Activated naive CD4-positive, alpha-beta T cell treated with anti-CD3 and anti-CD28 coated beads, Interleukin-2, amount 50 U/mL, for 24 hours (primary cell): ENCODE measurements around the gene RNF182.
"Not testable (repeated sequence)": the region's sequence is repeated elsewhere in the genome, so short reads cannot be mapped to it uniquely, and the experiment has no call there.

Experiments
- H3K27ac Mint-ChIP-seq: one replicate; pipeline ENCODE4 v1.8.0; 2021; ENCODE audit warnings: mild to moderate bottlenecking, mixed read lengths
- H3K27me3 Mint-ChIP-seq: one replicate; pipeline ENCODE4 v1.8.0; 2021; ENCODE audit warnings: mixed read lengths
- H3K36me3 Mint-ChIP-seq: one replicate; pipeline ENCODE4 v1.8.0; 2021; ENCODE audit warnings: mixed read lengths
- H3K4me1 Mint-ChIP-seq: one replicate; pipeline ENCODE4 v1.8.0; 2021; ENCODE audit warnings: mixed read lengths
- H3K4me3 Mint-ChIP-seq: one replicate; pipeline ENCODE4 v1.8.0; 2021; ENCODE audit warnings: mild to moderate bottlenecking, mixed read lengths
- H3K9me3 Mint-ChIP-seq: one replicate; pipeline ENCODE4 v1.8.0; 2021; ENCODE audit warnings: mixed read lengths

Gene RNF182

GRCh38 chr6:13931797-13932402 lies 7.1 kb downstream of the RNF182 start:
- no peak overlapping the region for H3K27ac Mint-ChIP-seq
- H3K36me3 Mint-ChIP-seq = no peaks in the 10 kb centered on the region
- no peak overlapping the region for H3K4me3 Mint-ChIP-seq
- H3K4me1 Mint-ChIP-seq = peaks cover 8% of the 10 kb centered on the region
- H3K9me3 Mint-ChIP-seq = no peaks in the 10 kb centered on the region
- peaks cover 36% of the 10 kb centered on the region for H3K27me3 Mint-ChIP-seq

GRCh38 chr6:13932785-13933184 lies 8.0 kb downstream of the RNF182 start:
- no peak overlapping the region for H3K27ac Mint-ChIP-seq

DNA sequence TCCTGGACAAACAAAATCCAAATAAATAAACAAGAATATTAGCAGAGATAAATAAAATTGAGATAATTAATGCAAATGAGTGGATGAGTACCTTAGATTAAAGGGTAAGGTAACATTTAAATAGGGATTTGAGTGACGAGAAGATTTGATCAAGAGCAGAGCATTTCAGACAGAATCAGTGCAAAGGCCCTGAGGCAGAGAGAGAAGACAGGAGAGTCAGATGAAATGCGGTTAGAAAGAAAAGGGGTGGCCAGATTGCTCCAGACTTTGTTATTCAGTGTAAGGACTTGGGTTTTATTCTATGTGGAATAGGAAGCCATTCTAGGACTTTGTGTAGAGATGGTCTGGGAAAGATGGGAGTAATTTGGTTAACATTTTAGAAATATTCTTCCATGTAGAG lies 10.0 kb downstream of the RNF182 start:
- Mint-ChIP-seq H3K36me3 (no peaks in the 10 kb centered on the region), H3K4me1 (peaks cover 8% of the 10 kb centered on the region)

More at GRCh38 chr6:13932785-13933184, 8.0 kb downstream of the RNF182 start:
- Mint-ChIP-seq H3K27me3 (peaks cover 30% of the 10 kb centered on the region), H3K9me3 (no peaks in the 10 kb centered on the region), H3K4me3 (no peak overlapping the region), H3K4me1 (peaks cover 8% of the 10 kb centered on the region), H3K36me3 (no peaks in the 10 kb centered on the region)

GRCh38 chr6:13935190-13935880 lies 10.6 kb downstream of the RNF182 start:
- Mint-ChIP-seq H3K9me3 (no peaks in the 10 kb centered on the region), H3K27me3 (peaks cover 17% of the 10 kb centered on the region), H3K27ac (no peak overlapping the region), H3K4me1 (peaks cover 8% of the 10 kb centered on the region), H3K36me3 (no peaks in the 10 kb centered on the region), H3K4me3 (no peak overlapping the region)

More for the DNA sequence above, 10.0 kb downstream of the RNF182 start:
- H3K27ac Mint-ChIP-seq = no peak overlapping the region
- peaks cover 17% of the 10 kb centered on the region for H3K27me3 Mint-ChIP-seq
- no peaks in the 10 kb centered on the region for H3K9me3 Mint-ChIP-seq
- no peak overlapping the region for H3K4me3 Mint-ChIP-seq

GRCh38 chr6:13935881-13936261 lies 11.1 kb downstream of the RNF182 start:
- not testable (repeated sequence) for H3K27ac Mint-ChIP-seq, H3K36me3 Mint-ChIP-seq, H3K4me1 Mint-ChIP-seq, H3K4me3 Mint-ChIP-seq, H3K9me3 Mint-ChIP-seq
- H3K27me3 Mint-ChIP-seq = peaks cover 12% of the 10 kb centered on the region

- peaks cover 10% of the 10 kb centered on the region for H3K9me3 Mint-ChIP-seq
Measured at GRCh38 chr6:13941902-13942301, 17.1 kb downstream of the RNF182 start.

GRCh38 chr6:13943943-13944342 lies 19.2 kb downstream of the RNF182 start:
- no peak overlapping the region for H3K4me3 Mint-ChIP-seq
- no peak overlapping the region for H3K27ac Mint-ChIP-seq
- peaks cover 15% of the 10 kb centered on the region for H3K9me3 Mint-ChIP-seq
- H3K4me1 Mint-ChIP-seq = no peaks in the 10 kb centered on the region
- peaks cover 25% of the 10 kb centered on the region for H3K27me3 Mint-ChIP-seq
- peaks cover 2% of the 10 kb centered on the region for H3K36me3 Mint-ChIP-seq

More at GRCh38 chr6:13941902-13942301, 17.1 kb downstream of the RNF182 start:
- peaks cover 2% of the 10 kb centered on the region for H3K36me3 Mint-ChIP-seq
- no peak overlapping the region for H3K27ac Mint-ChIP-seq
- H3K27me3 Mint-ChIP-seq = peaks cover 19% of the 10 kb centered on the region
- H3K4me3 Mint-ChIP-seq = no peak overlapping the region
- H3K4me1 Mint-ChIP-seq = no peaks in the 10 kb centered on the region

- H3K27ac Mint-ChIP-seq = no peak overlapping the region
- peaks cover 15% of the 10 kb centered on the region for H3K9me3 Mint-ChIP-seq
- H3K27me3 Mint-ChIP-seq = peaks cover 29% of the 10 kb centered on the region
- peaks cover 2% of the 10 kb centered on the region for H3K36me3 Mint-ChIP-seq
- H3K4me3 Mint-ChIP-seq = no peak overlapping the region
- no peaks in the 10 kb centered on the region for H3K4me1 Mint-ChIP-seq
Measured at GRCh38 chr6:13946506-13946905, 21.8 kb downstream of the RNF182 start.

- Mint-ChIP-seq H3K4me1 (no peaks in the 10 kb centered on the region), H3K9me3 (peaks cover 10% of the 10 kb centered on the region), H3K4me3 (no peak overlapping the region), H3K27ac (no peak overlapping the region), H3K36me3 (peaks cover 2% of the 10 kb centered on the region), H3K27me3 (peaks cover 28% of the 10 kb centered on the region)
Measured at GRCh38 chr6:13947611-13948178, 22.9 kb downstream of the RNF182 start.

DNA sequence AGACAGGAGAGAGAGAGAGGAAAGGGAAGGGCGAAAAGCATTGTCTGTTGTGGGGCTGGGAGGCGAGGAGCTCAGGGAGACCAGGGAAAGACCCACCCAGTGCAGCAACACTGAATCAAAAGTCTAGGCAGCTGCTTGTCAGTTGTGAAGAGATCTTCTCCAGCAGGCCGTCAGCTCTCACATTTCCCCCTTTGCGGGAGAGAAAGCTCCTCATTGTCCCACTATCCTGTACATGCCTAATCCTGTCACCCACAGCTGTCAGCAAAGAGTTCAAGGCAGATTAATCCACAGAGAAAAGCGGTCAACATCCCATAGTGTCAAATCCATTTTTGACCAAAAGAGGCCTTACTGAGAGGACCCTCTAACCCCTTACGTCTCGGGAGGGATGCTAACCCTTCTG lies 27.3 kb downstream of the RNF182 start:
- Mint-ChIP-seq H3K27me3 (peaks cover 16% of the 10 kb centered on the region), H3K27ac (no peak overlapping the region), H3K9me3 (peaks cover 6% of the 10 kb centered on the region), H3K36me3 (peaks cover 1% of the 10 kb centered on the region), H3K4me1 (no peaks in the 10 kb centered on the region), H3K4me3 (no peak overlapping the region)

DNA sequence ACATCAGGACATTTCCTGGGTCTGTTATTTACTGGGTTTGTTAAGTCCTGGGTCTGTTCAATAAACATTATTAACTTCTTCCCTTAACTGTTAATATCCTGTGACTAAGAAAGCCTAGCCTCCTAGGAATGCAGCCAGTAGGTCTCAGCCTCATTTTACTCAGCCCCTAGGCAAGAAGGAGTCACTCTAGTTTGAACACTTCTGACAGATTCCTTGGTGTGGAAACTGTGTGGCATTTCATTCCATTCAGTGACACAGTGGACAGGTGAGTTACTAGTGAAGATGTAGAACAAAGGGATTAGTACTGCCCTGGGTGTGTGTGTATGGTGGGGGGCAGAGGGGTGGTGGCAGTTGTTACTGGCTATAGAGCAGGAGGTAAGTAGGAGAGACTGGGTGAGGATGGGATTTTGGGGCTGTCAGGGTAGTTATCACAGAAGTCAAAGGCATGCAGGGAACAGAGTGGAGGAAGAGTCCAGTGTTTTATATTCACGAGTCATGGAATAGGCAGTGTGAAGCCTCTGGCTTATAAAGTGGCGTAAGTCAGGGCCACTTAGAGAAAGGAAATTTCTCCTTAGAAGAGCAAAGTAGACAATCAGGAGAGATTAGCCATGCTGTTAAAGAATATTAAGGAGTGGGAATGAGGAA lies 28.4 kb downstream of the RNF182 start:
- no peak overlapping the region for H3K4me3 Mint-ChIP-seq
- H3K36me3 Mint-ChIP-seq = peaks cover 1% of the 10 kb centered on the region
- H3K27ac Mint-ChIP-seq = no peak overlapping the region
- no peaks in the 10 kb centered on the region for H3K4me1 Mint-ChIP-seq
- peaks cover 10% of the 10 kb centered on the region for H3K27me3 Mint-ChIP-seq
- H3K9me3 Mint-ChIP-seq = no peaks in the 10 kb centered on the region

DNA sequence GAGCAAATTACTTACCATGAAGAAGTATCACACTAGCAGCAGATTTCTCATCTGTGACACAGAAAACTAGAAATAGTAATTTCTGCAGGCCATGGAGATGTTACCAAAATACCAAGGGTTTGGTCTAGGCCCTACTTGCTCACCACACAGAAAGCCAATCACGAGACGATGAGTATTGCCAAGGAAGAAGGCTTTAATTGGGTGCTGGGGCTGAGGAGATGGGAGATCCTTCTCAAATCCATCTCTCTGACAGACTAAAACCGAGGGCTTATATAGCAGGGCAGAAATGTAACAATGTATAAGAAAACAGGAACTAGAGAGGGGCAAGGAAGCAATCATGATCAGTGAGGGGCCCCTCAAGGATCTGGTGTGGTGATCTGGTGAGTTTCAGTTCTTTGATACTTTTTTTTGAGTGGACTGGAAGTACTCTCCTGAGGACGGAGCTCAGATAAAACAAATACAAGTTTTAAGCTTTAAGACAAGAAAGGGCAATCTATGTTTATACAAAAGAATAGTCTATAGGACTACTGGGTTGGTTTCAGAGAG lies 40.9 kb downstream of the RNF182 start:
- H3K4me3 Mint-ChIP-seq = no peak overlapping the region
- no peaks in the 10 kb centered on the region for H3K4me1 Mint-ChIP-seq
- H3K9me3 Mint-ChIP-seq = peaks cover 7% of the 10 kb centered on the region
- peaks cover 1% of the 10 kb centered on the region for H3K36me3 Mint-ChIP-seq
- no peak overlapping the region for H3K27ac Mint-ChIP-seq
- H3K27me3 Mint-ChIP-seq = peaks cover 26% of the 10 kb centered on the region

DNA sequence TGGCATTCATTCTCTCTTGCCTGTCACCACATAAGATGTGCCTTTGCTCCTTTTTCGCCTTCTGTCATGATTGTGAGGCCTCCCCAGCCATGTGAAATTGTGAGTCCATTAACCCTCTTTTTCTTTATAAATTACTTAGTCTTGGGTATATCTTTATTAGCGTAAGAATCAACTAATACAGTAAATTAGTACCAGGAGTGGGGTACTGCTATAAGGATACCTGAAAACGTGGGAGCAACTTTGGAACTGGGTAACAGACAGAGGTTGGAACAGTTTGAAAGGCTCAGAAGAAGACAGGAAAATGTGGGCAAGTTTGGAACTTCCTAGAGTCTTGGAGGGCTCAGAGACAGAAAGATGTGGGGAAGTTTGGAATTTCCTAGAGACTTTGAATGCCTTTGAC lies 46.6 kb downstream of the RNF182 start:
- Mint-ChIP-seq H3K36me3 (peaks cover 2% of the 10 kb centered on the region), H3K4me3 (no peak overlapping the region), H3K4me1 (no peaks in the 10 kb centered on the region), H3K9me3 (peaks cover 16% of the 10 kb centered on the region), H3K27ac (no peak overlapping the region), H3K27me3 (peaks cover 20% of the 10 kb centered on the region)

GRCh38 chr6:13972602-13973001 lies 47.9 kb downstream of the RNF182 start:
- H3K27ac Mint-ChIP-seq, H3K36me3 Mint-ChIP-seq, H3K4me3 Mint-ChIP-seq, H3K4me1 Mint-ChIP-seq: not testable (repeated sequence)
- Mint-ChIP-seq H3K9me3 (peaks cover 16% of the 10 kb centered on the region), H3K27me3 (peaks cover 27% of the 10 kb centered on the region)

DNA sequence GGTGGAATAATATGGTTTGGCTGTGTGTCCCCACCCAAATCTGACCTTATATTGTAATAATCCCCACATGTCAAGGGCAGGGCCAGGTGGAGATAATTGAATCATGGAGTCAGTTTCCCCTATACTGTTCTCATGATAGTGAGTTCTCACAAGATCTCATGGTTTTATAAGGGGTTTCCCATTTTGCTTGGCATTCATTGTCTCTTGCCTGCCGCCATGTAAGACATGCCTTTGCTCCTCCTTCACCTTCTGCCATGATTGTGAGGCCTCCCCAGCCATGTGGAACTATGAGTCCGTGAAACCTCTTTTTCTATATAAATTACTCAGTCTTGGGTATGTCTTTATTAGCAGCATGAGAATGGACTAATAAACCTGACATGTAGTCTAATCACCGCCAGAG lies 48.7 kb downstream of the RNF182 start:
- peaks cover 26% of the 10 kb centered on the region for H3K27me3 Mint-ChIP-seq
- H3K4me1 Mint-ChIP-seq, H3K36me3 Mint-ChIP-seq, H3K27ac Mint-ChIP-seq, H3K4me3 Mint-ChIP-seq: not testable (repeated sequence)
- peaks cover 16% of the 10 kb centered on the region for H3K9me3 Mint-ChIP-seq
